ENCODE data around the gene OLIG2. TPM values are rescaled to one million over a fixed set of nuclear protein-coding genes. Genes with fewer than 3 reads are reported as not detected.

Gene OLIG2
- total RNA-seq, 2 donors from 2014 or later, result 0.53 TPM; not detected in 1

- H3K4me1 ChIP-seq (ENCODE audit: control insufficient read depth, insufficient read depth, low read length), result peaks cover 10% of the 10 kb centered on the region
- H3K9me3 ChIP-seq (ENCODE audit: control insufficient read depth, low read length), result peaks cover 7% of the 10 kb centered on the region
- DNase-seq, result no peak
- Mint-ChIP-seq H3K27me3 (ENCODE audit: insufficient read depth) (peaks cover 83% of the 10 kb centered on the region), H3K9me3 (peaks cover 5% of the 10 kb centered on the region), H3K4me3 (peak overlapping the region; percentile 51), H3K27ac (no peak overlapping the region), H3K36me3 (ENCODE audit: low read depth) (no peaks in the 10 kb centered on the region), H3K4me1 (peaks cover 34% of the 10 kb centered on the region)
- no peak overlapping the region for H3K9ac ChIP-seq (ENCODE audit: extremely low read depth, low read length, poor library complexity, severe bottlenecking)
- TF ChIP-seq, protein P1, sequence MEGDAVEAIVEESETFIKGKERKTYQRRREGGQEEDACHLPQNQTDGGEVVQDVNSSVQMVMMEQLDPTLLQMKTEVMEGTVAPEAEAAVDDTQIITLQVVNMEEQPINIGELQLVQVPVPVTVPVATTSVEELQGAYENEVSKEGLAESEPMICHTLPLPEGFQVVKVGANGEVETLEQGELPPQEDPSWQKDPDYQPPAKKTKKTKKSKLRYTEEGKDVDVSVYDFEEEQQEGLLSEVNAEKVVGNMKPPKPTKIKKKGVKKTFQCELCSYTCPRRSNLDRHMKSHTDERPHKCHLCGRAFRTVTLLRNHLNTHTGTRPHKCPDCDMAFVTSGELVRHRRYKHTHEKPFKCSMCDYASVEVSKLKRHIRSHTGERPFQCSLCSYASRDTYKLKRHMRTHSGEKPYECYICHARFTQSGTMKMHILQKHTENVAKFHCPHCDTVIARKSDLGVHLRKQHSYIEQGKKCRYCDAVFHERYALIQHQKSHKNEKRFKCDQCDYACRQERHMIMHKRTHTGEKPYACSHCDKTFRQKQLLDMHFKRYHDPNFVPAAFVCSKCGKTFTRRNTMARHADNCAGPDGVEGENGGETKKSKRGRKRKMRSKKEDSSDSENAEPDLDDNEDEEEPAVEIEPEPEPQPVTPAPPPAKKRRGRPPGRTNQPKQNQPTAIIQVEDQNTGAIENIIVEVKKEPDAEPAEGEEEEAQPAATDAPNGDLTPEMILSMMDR (conservative IDR thresholded peaks at IDR 0.05), result no peak
- H3K36me3 ChIP-seq (ENCODE audit: control insufficient read depth, insufficient read depth, low read length), result no peaks in the 10 kb centered on the region
- H3K4me3 ChIP-seq (ENCODE audit: low read length), result peak overlapping the region; percentile 58
- H3K27me3 ChIP-seq (ENCODE audit: control insufficient read depth, insufficient read depth, low read length, poor library complexity, severe bottlenecking), result peaks cover 94% of the 10 kb centered on the region
- H3K27ac ChIP-seq (ENCODE audit: low read depth, low read length), result no peak overlapping the region
- 0% methylated on average over 15 to 44 of the region's 44 CpGs for WGBS, 2 experiments (ENCODE audit: insufficient coverage in 1 of 2, insufficient read length in 1 of 2)
Measured at GRCh38 chr21:33070744-33070997, 44.9 kb downstream of the OLIG2 start.

GRCh38 chr21:33070998-33071769 is 45.4 kb downstream of the OLIG2 start:
- Mint-ChIP-seq H3K4me1 (peaks cover 39% of the 10 kb centered on the region), H3K4me3 (peak overlapping the region; percentile 51), H3K9me3 (peaks cover 5% of the 10 kb centered on the region), H3K27me3 (ENCODE audit: insufficient read depth) (peaks cover 80% of the 10 kb centered on the region), H3K27ac (no peak overlapping the region), H3K36me3 (ENCODE audit: low read depth) (no peaks in the 10 kb centered on the region)
- Histone ChIP-seq H3K36me3 (ENCODE audit: control insufficient read depth, insufficient read depth, low read length) (no peaks in the 10 kb centered on the region), H3K27ac (ENCODE audit: low read depth, low read length) (no peak overlapping the region), H3K27me3 (ENCODE audit: control insufficient read depth, insufficient read depth, low read length, poor library complexity, severe bottlenecking) (peaks cover 89% of the 10 kb centered on the region), H3K4me3 (ENCODE audit: low read length) (peak overlapping the region; percentile 68), H3K9ac (ENCODE audit: extremely low read depth, low read length, poor library complexity, severe bottlenecking) (no peak overlapping the region), H3K4me1 (ENCODE audit: control insufficient read depth, insufficient read depth, low read length) (peaks cover 15% of the 10 kb centered on the region), H3K9me3 (ENCODE audit: control insufficient read depth, low read length) (peaks cover 7% of the 10 kb centered on the region)
- WGBS, 2 experiments (ENCODE audit: insufficient coverage in 1 of 2, insufficient read length in 1 of 2), result 1 to 3% methylated on average over 6 to 69 of the region's 69 CpGs
- peak; percentile 78 for DNase-seq
- TF ChIP-seq, protein P1 (conservative IDR thresholded peaks at IDR 0.05), result no peak

DNA sequence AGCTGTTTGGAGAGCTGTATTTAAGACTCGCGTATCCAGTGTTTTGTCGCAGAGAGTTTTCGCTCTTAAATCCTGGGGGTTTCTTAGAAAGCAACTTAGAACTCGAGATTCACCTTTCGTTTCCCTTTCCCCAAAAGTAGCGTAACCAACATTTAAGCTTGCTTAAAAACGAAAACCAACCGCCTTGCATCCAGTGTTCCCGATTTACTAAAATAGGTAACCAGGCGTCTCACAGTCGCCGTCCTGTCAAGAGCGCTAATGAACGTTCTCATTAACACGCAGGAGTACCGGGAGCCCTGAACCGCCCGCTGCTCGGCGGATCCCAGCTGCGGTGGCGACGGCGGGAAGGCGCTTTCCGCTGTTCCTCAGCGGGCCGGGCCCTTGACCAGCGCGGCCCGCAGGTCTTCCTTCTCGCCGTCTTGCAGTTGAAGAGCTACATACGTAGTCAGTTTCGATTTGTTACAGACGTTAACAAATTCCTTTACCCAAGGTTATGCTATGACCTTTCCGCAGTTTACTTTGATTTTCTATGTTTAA is 46.1 kb downstream of the OLIG2 start:
- Mint-ChIP-seq H3K27me3 (ENCODE audit: insufficient read depth) (peaks cover 73% of the 10 kb centered on the region), H3K4me3 (peak overlapping the region; percentile 51), H3K9me3 (peaks cover 5% of the 10 kb centered on the region), H3K4me1 (peaks cover 44% of the 10 kb centered on the region), H3K36me3 (ENCODE audit: low read depth) (no peaks in the 10 kb centered on the region), H3K27ac (no peak overlapping the region)
- H3K4me3 ChIP-seq (ENCODE audit: low read length), result peak overlapping the region; percentile 68
- no peak overlapping the region for H3K9ac ChIP-seq (ENCODE audit: extremely low read depth, low read length, poor library complexity, severe bottlenecking)
- H3K36me3 ChIP-seq (ENCODE audit: control insufficient read depth, insufficient read depth, low read length), result no peaks in the 10 kb centered on the region
- peaks cover 16% of the 10 kb centered on the region for H3K4me1 ChIP-seq (ENCODE audit: control insufficient read depth, insufficient read depth, low read length)
- peaks cover 7% of the 10 kb centered on the region for H3K9me3 ChIP-seq (ENCODE audit: control insufficient read depth, low read length)
- H3K27me3 ChIP-seq (ENCODE audit: control insufficient read depth, insufficient read depth, low read length, poor library complexity, severe bottlenecking), result peaks cover 82% of the 10 kb centered on the region
- DNase-seq, result peak; percentile 70
- 2 to 3% methylated on average over 33 to 37 of the region's 38 CpGs for WGBS, 2 experiments (ENCODE audit: insufficient coverage in 1 of 2, insufficient read length in 1 of 2)
- H3K27ac ChIP-seq (ENCODE audit: low read depth, low read length), result no peak overlapping the region
- TF ChIP-seq, protein P1 (conservative IDR thresholded peaks at IDR 0.05), result no peak

Measured in endodermal cell (in vitro differentiated cells).